Endothelial cell of umbilical vein (primary cell): ENCODE data around the gene KLHL5. TPM values are rescaled to one million over a fixed set of nuclear protein-coding genes. Genes with fewer than 3 reads are reported as not detected.
A peak's percentile ranks its signal among the peaks of the same experiment; 100 is the strongest.

Source experiments
- BruUV-seq: library from RNA; stranded (reverse); fragments of 400-500 nt; replicated peaks from 2 replicates; lab custom pipeline; 2021; lab: Mats Ljungman, UMichigan
- CTCF ChIA-PET: fragments of 300-600, 350-600 bp; sonication (Branson Sonifier 250); formaldehyde crosslinking; loops from one replicate; lab custom pipeline; 2021; ENCODE audit warnings: antibody characterized with exemption, inconsistent platforms; lab: Charles Lee
- POLR2A ChIA-PET: fragments of 300-600, 350-600 bp; sonication (Branson Sonifier 250); formaldehyde crosslinking; loops from one replicate; lab custom pipeline; 2021; ENCODE audit warnings: antibody characterized with exemption, inconsistent platforms; lab: Charles Lee
- DNase-seq: peaks from one replicate; pipeline ENCODE4 v3.0.0-alpha.2; 2011; ENCODE audit warnings: low read depth, low spot score
- FAIRE-seq: peaks from 2 replicates; lab custom pipeline; 2011; peaks lifted over from hg19 to GRCh38; lab: Jason Lieb, UNC
- H2AFZ ChIP-seq: 2 replicates; pipeline ENCODE4 v1.6.0; 2012; ENCODE audit warnings: low read depth, low read length, control low read depth, inconsistent platforms
- H3K27ac ChIP-seq: 2 replicates; pipeline ENCODE4 v1.5.1; 2011; ENCODE audit warnings: low read depth, mild to moderate bottlenecking, control low read depth, low read length, moderate library complexity; ENCODE audit not compliant: insufficient read depth
- H3K27me3 ChIP-seq, 2 experiments: 2 replicates each; pipeline versions ENCODE4 v1.6.0 to v1.6.1; 2011; ENCODE audit warnings: low read length in 2 of 2, mixed read lengths in 1 of 2; ENCODE audit not compliant: control insufficient read depth in 2 of 2, insufficient read depth in 2 of 2
- H3K36me3 ChIP-seq, 2 experiments: 2 replicates in 1 of 2; 3 replicates in 1 of 2; pipeline ENCODE4 v1.5.1; 2011; ENCODE audit warnings: low read length in 2 of 2, mild to moderate bottlenecking in 1 of 2, moderate library complexity in 1 of 2; ENCODE audit not compliant: control insufficient read depth in 2 of 2, insufficient read depth in 2 of 2; ENCODE audit errors: extremely low read depth in 1 of 2
- H3K4me1 ChIP-seq: 3 replicates; pipeline ENCODE4 v1.5.1; 2011; ENCODE audit warnings: mild to moderate bottlenecking, low read length; ENCODE audit not compliant: control insufficient read depth, insufficient read depth; ENCODE audit errors: extremely low read depth
- H3K4me2 ChIP-seq: 2 replicates; pipeline ENCODE4 v1.6.1; 2011; ENCODE audit warnings: low read length, control low read depth, mixed read lengths; ENCODE audit not compliant: insufficient read depth
- H3K4me3 ChIP-seq, 3 experiments: fragments of 200-600 bp in 1 of 3; sonication (generic), shearing (Covaris generic) in 1 of 3; replicated peaks in 1 of 3; 2 replicates each; pipeline ENCODE4 v1.5.1; 2011 to 2016; ENCODE audit warnings: control low read depth in 3 of 3, low read length in 3 of 3, mild to moderate bottlenecking in 2 of 3, inconsistent platforms in 1 of 3, low read depth in 1 of 3, moderate library complexity in 1 of 3; ENCODE audit not compliant: insufficient read depth in 1 of 3
- H3K79me2 ChIP-seq: 2 replicates; pipeline ENCODE4 v1.6.0; 2012; ENCODE audit warnings: low read length, inconsistent platforms; ENCODE audit not compliant: control insufficient read depth, insufficient read depth
- H3K9ac ChIP-seq: replicated peaks from 2 replicates; pipeline ENCODE3; 2011; ENCODE audit warnings: low read length, control low read depth; ENCODE audit not compliant: insufficient read depth; ENCODE audit errors: extremely low read depth
- H3K9me1 ChIP-seq: replicated peaks from 3 replicates; pipeline ENCODE4 v1.6.0; 2011; ENCODE audit warnings: mild to moderate bottlenecking, low read length; ENCODE audit not compliant: control insufficient read depth, insufficient read depth; ENCODE audit errors: extremely low read depth
- H3K9me3 ChIP-seq: replicated peaks from 2 replicates; pipeline ENCODE4 v1.5.1; 2012; ENCODE audit warnings: low read length, inconsistent platforms; ENCODE audit not compliant: control insufficient read depth, insufficient read depth
- H4K20me1 ChIP-seq: replicated peaks from 2 replicates; pipeline ENCODE3; 2011; ENCODE audit warnings: mild to moderate bottlenecking, low read length; ENCODE audit not compliant: control insufficient read depth, insufficient read depth; ENCODE audit errors: extremely low read depth
- CTCF ChIP-seq, 2 donors: IDR thresholded peaks; 1 replicate in 1 of 2; 2 replicates in 1 of 2; pipeline ENCODE4 v1.5.1; 2011; ENCODE audit warnings: low read length in 2 of 2, mild to moderate bottlenecking in 2 of 2, moderate library complexity in 2 of 2, control low read depth in 1 of 2, inconsistent platforms in 1 of 2, low read depth in 1 of 2; ENCODE audit not compliant: insufficient read depth in 1 of 2; ENCODE audit errors: extremely low read depth in 1 of 2
- EZH2 ChIP-seq: IDR thresholded peaks from 2 replicates; pipeline ENCODE4 v1.6.1; 2012; ENCODE audit warnings: borderline replicate concordance, low read depth, mild to moderate bottlenecking, moderate library complexity, low read length, inconsistent platforms; ENCODE audit not compliant: severe bottlenecking
- FOS ChIP-seq: IDR thresholded peaks from 2 replicates; pipeline ENCODE4 v1.6.1; 2011; ENCODE audit warnings: mild to moderate bottlenecking, low read length, moderate library complexity, borderline replicate concordance; ENCODE audit not compliant: insufficient read depth
- GATA2 ChIP-seq: IDR thresholded peaks from 2 replicates; pipeline ENCODE4 v1.7.0; 2011; ENCODE audit warnings: low read depth, mild to moderate bottlenecking, moderate library complexity, mixed read lengths, low read length; ENCODE audit not compliant: insufficient read length, insufficient read depth
- JUN ChIP-seq: IDR thresholded peaks from 2 replicates; pipeline ENCODE4 v1.6.1; 2011; ENCODE audit warnings: borderline replicate concordance, low read depth; ENCODE audit not compliant: insufficient read length, insufficient read depth
- MYC ChIP-seq: IDR thresholded peaks from one replicate; pipeline ENCODE4 v1.6.1; 2011; ENCODE audit warnings: mild to moderate bottlenecking, low read depth, low read length
- POLR2A ChIP-seq: IDR thresholded peaks from 2 replicates; pipeline ENCODE4 v1.6.1; 2012; ENCODE audit warnings: low read depth, mild to moderate bottlenecking, control low read depth, low read length
- POLR2AphosphoS5 ChIP-seq: IDR thresholded peaks from 2 replicates; pipeline ENCODE4 v1.6.1; 2012; ENCODE audit warnings: low read depth, mild to moderate bottlenecking, control low read depth, low read length, moderate library complexity; ENCODE audit not compliant: insufficient read depth
- dilution Hi-C: fragments of 300-500 bp; cut with MboI; formaldehyde crosslinking; loops from one replicate; pipeline ENCODE4 v1.15.0; 2019; ENCODE audit warnings: low sequenced_read_pairs; ENCODE audit not compliant: extremely low pct_ligation_motif_present
- intact Hi-C: fragments of 100-400 bp; cut with micrococcal nuclease; formaldehyde crosslinking; loops from one replicate; pipeline ENCODE4 v1.10.0; 2022
- polyA plus RNA-seq, 4 experiments: library from polyadenylated mRNA; depleted of rRNA in 3 of 4; stranded (reverse) in 3 of 4; unstranded in 1 of 4; fragments of >200 nt; gene quantifications; 2 replicates each; pipeline versions ENCODE4 v1.2.1 to v1.2.3, GENCODE V29; 2011 to 2012; ENCODE audit warnings: missing spikeins in 1 of 4
- total RNA-seq: library from RNA; stranded (reverse); gene quantifications from 2 replicates; pipeline ENCODE4 v1.2.3, GENCODE V29; 2021
- TF ChIP-seq, protein P1 (sequence below): IDR thresholded peaks from 2 replicates; pipeline ENCODE4 v1.6.1; 2011; ENCODE audit not compliant: insufficient read depth, insufficient read length

Gene KLHL5
- total and polyA plus RNA-seq, 2 donors (not counting 3 experiments of a cell fraction or from before 2014, with no cell fraction given) = 32.2 to 54.6 TPM

DNA sequence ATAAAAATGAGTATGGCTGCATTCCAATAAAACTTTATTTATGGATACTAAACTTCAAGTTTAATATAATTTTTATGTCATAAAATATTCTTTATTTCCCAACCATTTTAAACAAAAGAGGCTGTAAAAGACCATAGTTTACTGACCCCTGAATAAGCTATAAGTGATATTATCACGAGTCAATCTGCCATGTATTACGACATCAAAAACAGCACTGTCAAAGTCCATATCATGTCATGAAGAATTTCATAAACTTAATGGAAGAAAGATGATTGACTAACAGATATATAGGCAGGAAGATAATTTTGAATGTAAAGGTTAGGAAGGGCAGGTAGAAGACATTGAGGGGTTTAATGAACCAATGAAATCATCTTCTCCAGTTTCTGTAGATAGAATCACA, 48.0 kb upstream of the KLHL5 start:
- no peak overlapping the region for H3K27ac ChIP-seq
- no peak for FAIRE-seq
- no peak overlapping the region for H2AFZ ChIP-seq
- H3K36me3 ChIP-seq = no peaks in the 10 kb centered on the region
- dilution Hi-C loops = no loop called here
- H3K9me1 ChIP-seq = no peaks in the 10 kb centered on the region
- TF ChIP-seq MYC = no peak
- TF ChIP-seq, protein P1, sequence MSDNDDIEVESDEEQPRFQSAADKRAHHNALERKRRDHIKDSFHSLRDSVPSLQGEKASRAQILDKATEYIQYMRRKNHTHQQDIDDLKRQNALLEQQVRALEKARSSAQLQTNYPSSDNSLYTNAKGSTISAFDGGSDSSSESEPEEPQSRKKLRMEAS = no peak
- H3K4me2 ChIP-seq = no peak overlapping the region
- H3K79me2 ChIP-seq = no peaks in the 10 kb centered on the region
- no peak overlapping the region for H3K9ac ChIP-seq
- DNase-seq = no peak
- H3K27me3 ChIP-seq = no peaks in the 10 kb centered on the region
- ChIA-PET CTCF (no interaction called here), POLR2A (no interaction called here)
- H3K4me3 ChIP-seq = no peak overlapping the region
- no TSS peak for BruUV-seq
- no peaks in the 10 kb centered on the region for H4K20me1 ChIP-seq
- intact Hi-C loops = no loop called here
- no peaks in the 10 kb centered on the region for H3K4me1 ChIP-seq
- H3K9me3 ChIP-seq = no peaks in the 10 kb centered on the region

DNA sequence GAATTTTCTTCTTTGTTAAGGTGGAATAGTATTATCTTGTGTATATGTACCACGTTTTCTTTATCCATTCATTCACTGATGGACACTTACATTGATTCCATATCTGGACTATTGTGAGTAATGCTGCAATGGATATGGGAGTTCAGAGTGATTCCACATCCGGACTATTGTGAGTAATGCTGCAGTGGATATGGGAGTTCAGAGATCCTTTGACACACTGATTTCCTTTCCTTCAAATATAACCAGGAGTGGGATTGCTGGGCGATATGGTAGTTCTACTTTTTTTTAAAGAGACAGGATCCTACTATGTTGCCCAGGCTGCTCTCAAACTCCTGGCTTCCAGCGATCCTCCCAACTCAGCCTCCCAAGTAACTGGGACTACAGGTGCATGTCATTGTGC, 41.9 kb upstream of the KLHL5 start:
- no peaks in the 10 kb centered on the region for H3K79me2 ChIP-seq
- H3K4me2 ChIP-seq = no peak overlapping the region
- no peaks in the 10 kb centered on the region for H3K27me3 ChIP-seq
- intact Hi-C loops (no loop called here), dilution Hi-C loops (no loop called here)
- FAIRE-seq = peak; percentile 15
- no peaks in the 10 kb centered on the region for H3K9me1 ChIP-seq
- H2AFZ ChIP-seq = no peak overlapping the region
- ChIA-PET CTCF (no interaction called here), POLR2A (no interaction called here)
- DNase-seq = peak; percentile 68
- TF ChIP-seq FOS = peak; percentile 71
- TF ChIP-seq, protein P1 = no peak
- no peak for TF ChIP-seq POLR2A
- no peak for TF ChIP-seq MYC
- TF ChIP-seq GATA2 = peak; percentile 45
- TF ChIP-seq EZH2 = no peak
- TF ChIP-seq POLR2AphosphoS5 = peak; percentile 35
- TF ChIP-seq JUN = peak; percentile 58
- no peak for TF ChIP-seq CTCF (IDR thresholded peaks at IDR 0.05; ENCODE audit: extremely low read depth in 1 of 2, insufficient read depth in 1 of 2, low read depth in 1 of 2, low read length in 2 of 2)
- no peaks in the 10 kb centered on the region for H3K4me1 ChIP-seq
- no peak overlapping the region for H3K9ac ChIP-seq
- no peak overlapping the region for H3K4me3 ChIP-seq
- BruUV-seq = no TSS peak
- no peaks in the 10 kb centered on the region for H3K36me3 ChIP-seq
- no peaks in the 10 kb centered on the region for H3K9me3 ChIP-seq
- no peak overlapping the region for H3K27ac ChIP-seq
- no peaks in the 10 kb centered on the region for H4K20me1 ChIP-seq
